Transverse colon (tissue), 4 donors: ENCODE measurements around the gene EGFL6.

ENCODE experiments used
- EP300 ChIP-seq: sonication (generic); formaldehyde crosslinking; IDR thresholded peaks from one replicate; pipeline ENCODE4 v1.6.1; 2017; ENCODE audit warnings: antibody characterized with exemption, low read depth
- POLR2A ChIP-seq: fragments of 450-650 bp; IDR thresholded peaks from one replicate; pipeline ENCODE4 v1.6.1; 2016; ENCODE audit warnings: antibody characterized with exemption, mild to moderate bottlenecking, moderate library complexity
- POLR2AphosphoS5 ChIP-seq, 3 donors: sonication (generic); formaldehyde crosslinking; IDR thresholded peaks; one replicate each; pipeline ENCODE4 v1.6.1; 2016; ENCODE audit warnings: antibody characterized with exemption in 3 of 3
- TF ChIP-seq, protein P1 (sequence below), 5 experiments: fragments of 200-600 bp in 3 of 5; fragments of 450-650 bp in 2 of 5; sonication (generic) in 3 of 5; IDR thresholded peaks; 1 replicate in 2 of 5; 2 replicates in 3 of 5; pipeline ENCODE4 v1.5.1; 2016 to 2017; ENCODE audit warnings: antibody characterized with exemption in 5 of 5, inconsistent platforms in 3 of 5, mild to moderate bottlenecking in 2 of 5, moderate library complexity in 1 of 5

DNA sequence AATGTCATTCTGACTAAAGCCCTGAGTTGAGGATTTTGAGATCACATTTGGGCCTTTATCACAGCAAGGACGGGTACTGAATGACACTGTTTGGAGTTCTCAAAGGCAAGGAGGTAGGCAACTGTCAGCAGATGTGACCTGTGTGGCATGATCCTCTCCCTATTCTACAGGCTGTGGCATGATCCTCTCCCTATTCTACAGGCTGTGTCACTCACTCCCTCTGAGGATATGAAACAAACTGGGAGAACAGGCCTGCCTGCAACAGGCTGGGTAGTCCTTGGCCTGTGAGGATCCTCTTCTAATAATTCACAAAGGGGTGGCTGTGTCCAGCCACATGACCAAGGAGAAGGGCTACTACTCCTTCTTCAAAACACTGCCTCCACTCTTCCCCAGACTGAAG, 68.6 kb downstream of the EGFL6 start:
- no peak for TF ChIP-seq POLR2AphosphoS5 (IDR thresholded peaks at IDR 0.05)
- TF ChIP-seq, protein P1, sequence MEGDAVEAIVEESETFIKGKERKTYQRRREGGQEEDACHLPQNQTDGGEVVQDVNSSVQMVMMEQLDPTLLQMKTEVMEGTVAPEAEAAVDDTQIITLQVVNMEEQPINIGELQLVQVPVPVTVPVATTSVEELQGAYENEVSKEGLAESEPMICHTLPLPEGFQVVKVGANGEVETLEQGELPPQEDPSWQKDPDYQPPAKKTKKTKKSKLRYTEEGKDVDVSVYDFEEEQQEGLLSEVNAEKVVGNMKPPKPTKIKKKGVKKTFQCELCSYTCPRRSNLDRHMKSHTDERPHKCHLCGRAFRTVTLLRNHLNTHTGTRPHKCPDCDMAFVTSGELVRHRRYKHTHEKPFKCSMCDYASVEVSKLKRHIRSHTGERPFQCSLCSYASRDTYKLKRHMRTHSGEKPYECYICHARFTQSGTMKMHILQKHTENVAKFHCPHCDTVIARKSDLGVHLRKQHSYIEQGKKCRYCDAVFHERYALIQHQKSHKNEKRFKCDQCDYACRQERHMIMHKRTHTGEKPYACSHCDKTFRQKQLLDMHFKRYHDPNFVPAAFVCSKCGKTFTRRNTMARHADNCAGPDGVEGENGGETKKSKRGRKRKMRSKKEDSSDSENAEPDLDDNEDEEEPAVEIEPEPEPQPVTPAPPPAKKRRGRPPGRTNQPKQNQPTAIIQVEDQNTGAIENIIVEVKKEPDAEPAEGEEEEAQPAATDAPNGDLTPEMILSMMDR (IDR thresholded peaks at IDR 0.05), result no peak
- no peak for TF ChIP-seq POLR2A
- no peak for TF ChIP-seq EP300
